GM18526 (cell line): Measurements from ENCODE around the gene DUSP11.
A peak's percentile ranks its signal among the peaks of the same experiment; 100 is the strongest.

Source experiments
- POLR2A ChIP-seq: IDR thresholded peaks from 3 replicates; pipeline ENCODE4 v1.6.1; 2011; ENCODE audit not compliant: insufficient read length; ENCODE audit errors: extremely low read depth

DUSP11 gene

GRCh38 chr2:73739101-73739500, 40.8 kb downstream of the DUSP11 start:
- no peak for TF ChIP-seq POLR2A

DNA sequence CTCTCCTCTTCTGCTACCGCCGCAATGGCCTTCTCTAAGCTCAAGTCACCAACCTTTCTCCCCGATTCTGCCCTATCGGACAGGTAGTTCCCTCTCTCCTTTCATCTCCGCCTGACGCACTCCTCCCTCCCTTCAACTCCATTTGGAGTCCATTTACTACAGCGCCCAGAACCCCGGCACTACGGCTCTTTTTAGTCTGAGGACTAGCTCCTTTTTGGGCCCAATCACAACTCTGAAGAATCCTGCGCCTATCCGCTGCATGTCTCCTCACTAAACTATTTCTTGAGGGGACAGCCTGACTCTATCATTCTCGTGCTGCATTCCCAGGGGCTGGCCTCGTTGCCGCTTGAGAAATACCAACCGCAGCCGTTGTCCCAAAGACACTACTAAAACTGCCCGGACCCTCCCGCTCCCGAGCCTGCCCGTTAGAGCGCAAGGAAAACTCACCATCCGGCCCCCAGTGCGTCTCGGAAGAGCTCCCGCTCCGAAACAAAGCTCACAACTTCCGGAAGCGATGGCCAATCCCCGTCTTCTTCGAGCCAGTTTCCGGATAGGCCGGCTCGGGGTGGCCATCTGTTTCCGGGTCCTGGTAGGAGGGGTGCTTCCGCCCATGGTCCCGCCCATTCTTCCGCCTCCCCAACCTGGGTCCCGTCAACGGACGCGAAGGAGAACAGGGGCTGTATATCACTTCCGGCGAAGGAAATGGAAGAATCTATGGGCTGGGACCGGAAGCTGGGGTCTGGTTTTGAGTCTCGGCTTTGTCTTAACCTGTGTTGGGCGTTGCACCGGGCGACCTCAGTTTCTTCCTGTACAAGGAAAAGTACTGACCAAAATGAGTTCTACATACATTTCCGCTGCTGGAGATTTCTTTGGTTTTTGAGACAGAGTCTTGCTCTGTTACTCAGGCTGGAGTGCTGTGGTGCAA, 42.8 kb downstream of the DUSP11 start, which contains the start of gene TPRKB:
TPRKB (minus strand) TSS at position 491 of the 925 bp plus-strand sequence. CDS start 2,776 bp downstream, outside the sequence.
- TF ChIP-seq POLR2A: peak; percentile 81

- TF ChIP-seq POLR2A: no peak
These were observed 43.5 kb downstream of the DUSP11 start for GRCh38 chr2:73736378-73736777.

DNA sequence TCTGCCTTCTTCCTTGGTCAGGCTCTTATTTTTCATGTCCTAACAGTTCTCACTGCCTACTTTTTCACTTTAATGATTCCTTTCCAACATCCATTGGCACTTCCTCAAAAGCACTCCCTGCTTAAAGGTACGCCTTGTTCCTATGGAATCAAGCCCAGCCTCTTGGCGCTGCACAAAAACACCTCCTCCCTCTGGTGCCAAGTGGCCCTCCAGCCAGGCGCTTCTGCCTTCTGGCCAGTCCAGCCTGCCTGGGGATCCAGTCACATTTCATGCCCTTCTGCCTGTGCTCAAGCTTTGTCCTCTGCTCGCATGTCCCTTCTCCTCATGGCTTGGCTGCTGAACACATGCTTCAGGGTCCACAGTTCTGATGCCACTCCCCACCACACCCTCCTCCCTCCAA, 49.1 kb downstream of the DUSP11 start:
- no peak for TF ChIP-seq POLR2A

DNA sequence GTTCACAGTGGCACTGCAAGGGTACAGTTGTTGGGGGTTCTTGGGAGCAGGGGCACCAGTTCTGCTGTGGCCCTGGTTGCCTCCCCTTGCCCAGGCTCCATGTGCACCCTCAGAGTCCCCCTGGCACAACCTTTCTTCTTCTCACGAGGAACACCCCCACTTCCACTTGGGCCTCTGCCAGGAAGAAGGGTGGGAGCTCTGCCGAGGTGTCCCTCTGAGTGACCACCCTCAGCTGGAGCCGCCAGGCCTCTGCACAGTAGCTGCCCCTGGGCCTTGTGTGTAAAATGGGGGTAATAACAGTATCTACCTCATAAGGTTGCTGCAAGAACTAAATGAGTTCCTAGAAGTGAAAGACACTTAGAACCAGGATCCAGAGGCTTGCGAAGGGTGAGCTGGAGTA, 51.2 kb downstream of the DUSP11 start:
- TF ChIP-seq POLR2A: no peak

DNA sequence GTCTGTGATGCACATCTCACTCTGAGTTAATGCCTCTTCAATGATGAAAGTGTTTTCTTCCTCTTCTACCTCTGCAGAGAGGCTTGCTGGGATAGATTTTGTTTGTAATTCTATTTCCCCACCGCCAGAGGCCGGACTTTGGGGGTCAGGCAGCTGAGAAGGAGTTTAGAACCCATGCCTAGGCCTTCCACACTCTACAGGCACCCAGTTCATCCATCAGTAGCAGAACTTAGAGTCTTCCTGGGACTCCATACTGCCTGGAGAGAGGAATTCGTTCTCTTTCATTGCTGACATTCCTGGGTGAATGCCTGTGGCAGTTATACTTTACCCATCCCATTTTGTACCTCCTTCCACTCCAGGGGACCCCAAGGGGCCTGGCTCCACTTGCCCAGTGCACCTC, 51.9 kb downstream of the DUSP11 start:
- no peak for TF ChIP-seq POLR2A

- no peak for TF ChIP-seq POLR2A
These were observed 60.9 kb downstream of the DUSP11 start for GRCh38 chr2:73718851-73719621.

DNA sequence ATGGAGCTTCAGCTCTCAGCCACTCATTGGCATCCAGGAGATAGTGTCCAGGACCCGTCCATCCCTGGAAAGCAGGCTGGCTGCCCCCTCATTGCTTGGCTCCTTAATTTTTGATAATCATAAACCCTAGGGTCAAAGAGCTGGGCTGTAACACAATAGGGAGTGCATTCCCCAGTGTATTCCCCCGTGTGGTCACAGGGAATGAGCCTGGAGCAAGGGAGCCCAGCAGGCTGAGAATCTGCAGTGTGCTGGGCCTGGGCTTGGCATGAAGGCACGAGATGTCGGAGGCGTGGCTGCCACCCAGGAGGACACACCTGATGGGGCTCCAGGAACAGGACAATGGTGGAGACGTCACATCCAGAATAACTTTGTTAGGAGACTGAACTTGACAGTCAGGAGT, 61.5 kb downstream of the DUSP11 start:
- TF ChIP-seq POLR2A: no peak

GRCh38 chr2:73717251-73717606, 62.7 kb downstream of the DUSP11 start:
- TF ChIP-seq POLR2A: no peak

DNA sequence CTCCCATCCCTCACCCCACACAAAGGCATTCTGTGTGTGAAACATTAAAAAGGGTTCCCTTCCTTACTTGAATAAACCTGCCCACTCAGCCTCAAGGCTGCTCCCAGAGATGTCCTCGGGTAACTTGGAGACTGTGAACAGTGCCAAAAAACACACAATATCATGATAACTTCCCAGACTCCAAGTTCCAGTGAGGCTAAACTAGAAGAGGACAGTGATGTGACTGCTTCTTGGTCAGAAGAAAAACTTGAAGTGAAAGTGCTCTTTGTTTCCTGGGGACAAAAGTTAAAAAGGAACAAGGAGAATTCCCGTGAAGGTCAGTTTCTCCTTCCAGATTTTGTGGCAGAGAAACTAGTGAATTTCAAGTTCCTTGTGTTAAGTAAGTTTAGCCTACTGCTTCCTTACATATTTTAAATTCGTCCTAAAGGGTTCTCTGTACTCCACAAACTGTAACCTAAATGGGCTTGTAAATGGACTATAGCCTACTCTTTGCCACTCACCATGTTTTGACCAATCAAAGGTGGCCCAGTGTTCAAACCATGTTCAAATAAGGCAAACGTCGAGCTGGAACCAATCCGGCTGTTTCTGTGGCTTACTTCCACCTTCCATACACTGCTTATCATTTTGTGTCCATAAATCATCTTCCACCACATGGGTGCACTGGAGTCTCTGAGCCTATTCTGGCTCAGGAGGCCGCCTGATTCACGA, 63.2 kb downstream of the DUSP11 start:
- TF ChIP-seq POLR2A: no peak

GRCh38 chr2:73714091-73714490, 65.8 kb downstream of the DUSP11 start:
- no peak for TF ChIP-seq POLR2A
